ENCODE measurements around the gene CLEC3B.
A peak's percentile ranks its signal among the peaks of the same experiment; 100 is the strongest.

CLEC3B gene

DNA sequence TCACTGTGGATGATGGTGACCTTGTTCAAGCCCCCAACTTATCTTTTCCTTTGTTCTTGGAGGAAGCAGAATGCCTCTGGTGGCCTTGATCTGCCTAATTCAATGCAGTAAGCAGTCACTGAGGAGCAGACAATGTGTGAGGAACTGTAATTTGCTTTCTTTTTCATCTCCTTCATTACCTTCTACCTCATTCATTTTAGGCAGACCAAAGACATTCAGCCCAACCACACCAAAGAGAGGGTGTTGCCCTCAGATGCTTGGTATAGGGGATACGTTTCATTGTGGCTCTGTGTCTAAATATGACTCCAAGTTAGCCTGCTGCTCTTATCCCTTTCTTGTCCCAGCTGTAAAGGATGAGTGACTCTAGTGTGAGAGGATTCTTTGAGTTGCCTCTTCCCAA is 34.8 kb upstream of the CLEC3B start:
- TF ChIP-seq, protein P1, sequence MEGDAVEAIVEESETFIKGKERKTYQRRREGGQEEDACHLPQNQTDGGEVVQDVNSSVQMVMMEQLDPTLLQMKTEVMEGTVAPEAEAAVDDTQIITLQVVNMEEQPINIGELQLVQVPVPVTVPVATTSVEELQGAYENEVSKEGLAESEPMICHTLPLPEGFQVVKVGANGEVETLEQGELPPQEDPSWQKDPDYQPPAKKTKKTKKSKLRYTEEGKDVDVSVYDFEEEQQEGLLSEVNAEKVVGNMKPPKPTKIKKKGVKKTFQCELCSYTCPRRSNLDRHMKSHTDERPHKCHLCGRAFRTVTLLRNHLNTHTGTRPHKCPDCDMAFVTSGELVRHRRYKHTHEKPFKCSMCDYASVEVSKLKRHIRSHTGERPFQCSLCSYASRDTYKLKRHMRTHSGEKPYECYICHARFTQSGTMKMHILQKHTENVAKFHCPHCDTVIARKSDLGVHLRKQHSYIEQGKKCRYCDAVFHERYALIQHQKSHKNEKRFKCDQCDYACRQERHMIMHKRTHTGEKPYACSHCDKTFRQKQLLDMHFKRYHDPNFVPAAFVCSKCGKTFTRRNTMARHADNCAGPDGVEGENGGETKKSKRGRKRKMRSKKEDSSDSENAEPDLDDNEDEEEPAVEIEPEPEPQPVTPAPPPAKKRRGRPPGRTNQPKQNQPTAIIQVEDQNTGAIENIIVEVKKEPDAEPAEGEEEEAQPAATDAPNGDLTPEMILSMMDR (conservative IDR thresholded peaks at IDR 0.05; ENCODE audit: low read length) = no peak
- no peak for TF ChIP-seq EZH2phosphoT487 (IDR thresholded peaks at IDR 0.05; ENCODE audit: borderline replicate concordance)
- Histone ChIP-seq H3K4me2 (ENCODE audit: low read depth, low read length, poor library complexity, severe bottlenecking) (no peak overlapping the region), H3K9me2 (replicated peaks; ENCODE audit: low read depth, low read length) (no peaks in the 10 kb centered on the region), H3K79me2 (ENCODE audit: insufficient read depth, low read length) (peaks cover 35% of the 10 kb centered on the region; the same call in 1 of the 2 replicates), H3K27me3 (ENCODE audit: insufficient read depth, low read length, poor library complexity, severe bottlenecking) (no peaks in the 10 kb centered on the region), H3K9ac (ENCODE audit: low read depth, low read length, poor library complexity, severe bottlenecking) (no peak overlapping the region), H3K36me3 (ENCODE audit: insufficient read depth, low read length) (peaks cover 55% of the 10 kb centered on the region; the same call in 1 of the 2 replicates), H3F3A (ENCODE audit: low read depth) (no peaks in the 10 kb centered on the region), H4K20me1 (ENCODE audit: insufficient read depth, low read length, poor library complexity, severe bottlenecking) (peaks cover 21% of the 10 kb centered on the region), H3K9me3 (ENCODE audit: insufficient read depth, low read depth, low read length) (no peaks in the 10 kb centered on the region), H2AFZ (ENCODE audit: low read length) (no peak overlapping the region), H3K4me1 (ENCODE audit: insufficient read depth, low read length, poor library complexity, severe bottlenecking) (no peaks in the 10 kb centered on the region), H3K4me3 (ENCODE audit: low read length, poor library complexity, severe bottlenecking) (no peak overlapping the region)

DNA sequence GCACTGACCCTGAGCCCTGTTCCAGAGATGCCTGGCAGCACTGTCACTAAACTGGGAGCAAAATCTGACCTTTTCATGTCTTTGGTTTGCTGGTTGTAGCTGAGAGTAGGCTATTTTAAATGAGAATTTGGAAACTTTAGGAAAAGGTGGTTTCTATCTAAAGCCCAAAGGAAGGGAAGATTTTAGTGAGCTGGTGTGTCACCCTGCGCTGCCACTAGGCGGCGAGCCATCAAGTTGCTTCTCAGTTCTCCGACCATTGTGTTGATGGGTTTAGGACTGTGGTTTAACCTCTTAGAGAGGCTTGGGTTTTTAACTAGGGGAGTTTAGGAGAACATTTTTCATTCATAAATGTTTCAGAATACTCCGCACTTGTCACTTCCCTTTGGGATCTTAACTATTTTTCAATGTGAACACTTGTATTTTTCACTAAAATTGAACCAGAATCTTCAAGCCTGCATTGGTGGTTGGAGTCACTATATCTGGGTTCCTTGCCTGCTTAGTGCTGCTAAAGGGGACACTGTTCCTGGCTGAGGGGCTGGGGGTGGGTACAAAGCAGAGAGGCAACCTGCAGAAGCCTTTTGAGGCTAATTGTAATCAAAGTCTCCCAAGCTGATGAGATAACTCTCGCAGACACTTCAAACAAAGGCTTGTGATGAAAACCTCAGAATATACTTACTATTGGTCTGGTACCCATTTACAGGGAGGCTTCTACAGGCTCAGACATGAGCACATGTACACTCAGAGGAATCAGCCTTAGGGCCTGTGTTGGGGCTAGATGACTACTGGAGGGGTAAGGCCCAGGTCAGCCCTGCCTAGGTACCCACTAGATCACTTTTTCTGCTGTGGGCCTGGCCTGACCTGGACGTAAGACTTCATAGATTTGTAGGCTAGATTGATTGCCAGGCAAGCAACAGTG is 33.3 kb upstream of the CLEC3B start:
- Histone ChIP-seq H3K27me3 (ENCODE audit: insufficient read depth, low read length, poor library complexity, severe bottlenecking) (no peaks in the 10 kb centered on the region), H4K20me1 (ENCODE audit: insufficient read depth, low read length, poor library complexity, severe bottlenecking) (peaks cover 16% of the 10 kb centered on the region), H3K4me2 (ENCODE audit: low read depth, low read length, poor library complexity, severe bottlenecking) (no peak overlapping the region), H3F3A (ENCODE audit: low read depth) (no peaks in the 10 kb centered on the region), H3K9me3 (ENCODE audit: insufficient read depth, low read depth, low read length) (no peaks in the 10 kb centered on the region), H3K4me3 (ENCODE audit: low read length, poor library complexity, severe bottlenecking) (no peak overlapping the region), H3K36me3 (ENCODE audit: insufficient read depth, low read length) (peaks cover 68% of the 10 kb centered on the region; the same call in 1 of the 2 replicates), H3K79me2 (ENCODE audit: insufficient read depth, low read length) (peaks cover 26% of the 10 kb centered on the region; the same call in 1 of the 2 replicates), H3K9me2 (replicated peaks; ENCODE audit: low read depth, low read length) (no peaks in the 10 kb centered on the region), H3K9ac (ENCODE audit: low read depth, low read length, poor library complexity, severe bottlenecking) (no peak overlapping the region), H3K4me1 (ENCODE audit: insufficient read depth, low read length, poor library complexity, severe bottlenecking) (no peaks in the 10 kb centered on the region), H2AFZ (ENCODE audit: low read length) (no peak overlapping the region)
- TF ChIP-seq EZH2phosphoT487 (IDR thresholded peaks at IDR 0.05; ENCODE audit: borderline replicate concordance) = no peak
- TF ChIP-seq, protein P1 (conservative IDR thresholded peaks at IDR 0.05; ENCODE audit: low read length) = peak; percentile 96

DNA sequence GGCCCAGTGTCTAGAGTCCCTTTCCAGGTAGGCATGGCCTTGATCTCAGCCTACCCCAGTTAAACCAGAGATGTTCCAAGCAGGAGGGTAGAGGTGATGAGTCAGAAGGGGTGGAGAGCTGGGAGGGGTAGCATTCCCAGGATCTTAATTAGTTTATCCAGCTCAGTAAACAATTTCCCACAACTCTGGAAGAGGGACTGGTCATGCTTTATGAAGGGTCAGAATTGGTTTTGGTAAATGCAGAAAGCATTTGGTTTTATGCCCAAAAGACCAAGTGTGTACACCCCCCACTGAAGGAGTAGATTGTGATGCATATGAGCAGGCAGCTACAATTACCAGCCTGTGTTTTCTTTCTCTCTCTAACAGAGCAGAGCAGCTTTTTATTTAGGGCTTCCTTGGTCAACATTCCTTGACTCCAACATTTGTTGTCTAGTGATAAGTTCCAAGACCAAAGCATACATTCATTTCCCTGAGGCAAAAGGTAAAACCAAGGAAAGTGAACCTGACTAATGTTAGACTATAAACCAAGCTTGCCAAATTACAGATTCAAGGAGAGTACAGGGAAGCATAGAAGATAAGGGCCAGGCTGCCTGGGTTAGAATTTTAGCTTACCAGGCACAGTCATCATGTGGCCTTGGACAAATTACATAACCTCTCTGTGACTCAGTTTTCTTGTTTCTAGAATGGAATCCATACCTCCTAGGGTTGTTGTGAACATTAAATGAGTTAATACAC is 32.5 kb upstream of the CLEC3B start:
- Histone ChIP-seq H4K20me1 (ENCODE audit: insufficient read depth, low read length, poor library complexity, severe bottlenecking) (peaks cover 11% of the 10 kb centered on the region), H3K79me2 (ENCODE audit: insufficient read depth, low read length) (peaks cover 21% of the 10 kb centered on the region; the same call in 1 of the 2 replicates), H3K4me3 (ENCODE audit: low read length, poor library complexity, severe bottlenecking) (no peak overlapping the region), H3K4me1 (ENCODE audit: insufficient read depth, low read length, poor library complexity, severe bottlenecking) (no peaks in the 10 kb centered on the region), H3K36me3 (ENCODE audit: insufficient read depth, low read length) (peaks cover 74% of the 10 kb centered on the region; the same call in 1 of the 2 replicates), H3K4me2 (ENCODE audit: low read depth, low read length, poor library complexity, severe bottlenecking) (no peak overlapping the region), H3F3A (ENCODE audit: low read depth) (no peaks in the 10 kb centered on the region), H3K9ac (ENCODE audit: low read depth, low read length, poor library complexity, severe bottlenecking) (no peak overlapping the region), H3K9me3 (ENCODE audit: insufficient read depth, low read depth, low read length) (no peaks in the 10 kb centered on the region), H3K9me2 (replicated peaks; ENCODE audit: low read depth, low read length) (no peaks in the 10 kb centered on the region), H2AFZ (ENCODE audit: low read length) (no peak overlapping the region), H3K27me3 (ENCODE audit: insufficient read depth, low read length, poor library complexity, severe bottlenecking) (no peaks in the 10 kb centered on the region)
- no peak for TF ChIP-seq EZH2phosphoT487 (IDR thresholded peaks at IDR 0.05; ENCODE audit: borderline replicate concordance)
- TF ChIP-seq, protein P1 (conservative IDR thresholded peaks at IDR 0.05; ENCODE audit: low read length) = no peak

All from Loucy (cell line).